Skeletal muscle tissue (tissue), 5 donors: ENCODE data around the gene TAAR5. TPM values are rescaled to one million over a fixed set of nuclear protein-coding genes. Genes with fewer than 3 reads are reported as not detected.

Source experiments
- H3K27ac ChIP-seq: one replicate; pipeline ENCODE4 v1.7.0; 2013; ENCODE audit warnings: mild to moderate bottlenecking, low read depth, low read length, inconsistent platforms
- H3K27me3 ChIP-seq, 3 donors: one replicate each; pipeline ENCODE4 v1.7.0; 2013; ENCODE audit warnings: low read length in 3 of 3; ENCODE audit not compliant: control insufficient read depth in 3 of 3, insufficient read depth in 3 of 3
- H3K36me3 ChIP-seq, 3 donors: one replicate each; pipeline ENCODE4 v1.7.0; 2013; ENCODE audit warnings: low read length in 3 of 3; ENCODE audit not compliant: control insufficient read depth in 3 of 3, insufficient read depth in 3 of 3
- H3K4me1 ChIP-seq, 3 donors: one replicate each; pipeline ENCODE4 v1.7.0; 2013; ENCODE audit warnings: low read length in 3 of 3, mild to moderate bottlenecking in 3 of 3; ENCODE audit not compliant: control insufficient read depth in 3 of 3, insufficient read depth in 3 of 3
- H3K4me3 ChIP-seq, 3 donors: one replicate each; pipeline ENCODE4 v1.7.0; 2013; ENCODE audit warnings: low read length in 3 of 3
- H3K9ac ChIP-seq, 3 donors: one replicate each; pipeline ENCODE4 v1.7.0; 2013; ENCODE audit warnings: low read length in 3 of 3, mild to moderate bottlenecking in 3 of 3, moderate library complexity in 2 of 3, low read depth in 1 of 3
- H3K9me3 ChIP-seq, 3 donors: one replicate each; pipeline ENCODE4 v1.7.0; 2013; ENCODE audit warnings: low read length in 3 of 3; ENCODE audit not compliant: control insufficient read depth in 3 of 3
- small RNA-seq: library from RNA; depleted of rRNA; stranded (forward); fragments of <200 nt; gene quantifications from one replicate; pipeline ENCODE3, GENCODE V24; 2014
- total RNA-seq: library from RNA; depleted of rRNA; stranded (reverse); fragments of >200 nt; gene quantifications from one replicate; pipeline ENCODE4 v1.2.3, GENCODE V29; 2014
- donor health status: Osteomylitis.

TAAR5 gene
- total RNA-seq, 1 donor from 2014 or later, result not detected

DNA sequence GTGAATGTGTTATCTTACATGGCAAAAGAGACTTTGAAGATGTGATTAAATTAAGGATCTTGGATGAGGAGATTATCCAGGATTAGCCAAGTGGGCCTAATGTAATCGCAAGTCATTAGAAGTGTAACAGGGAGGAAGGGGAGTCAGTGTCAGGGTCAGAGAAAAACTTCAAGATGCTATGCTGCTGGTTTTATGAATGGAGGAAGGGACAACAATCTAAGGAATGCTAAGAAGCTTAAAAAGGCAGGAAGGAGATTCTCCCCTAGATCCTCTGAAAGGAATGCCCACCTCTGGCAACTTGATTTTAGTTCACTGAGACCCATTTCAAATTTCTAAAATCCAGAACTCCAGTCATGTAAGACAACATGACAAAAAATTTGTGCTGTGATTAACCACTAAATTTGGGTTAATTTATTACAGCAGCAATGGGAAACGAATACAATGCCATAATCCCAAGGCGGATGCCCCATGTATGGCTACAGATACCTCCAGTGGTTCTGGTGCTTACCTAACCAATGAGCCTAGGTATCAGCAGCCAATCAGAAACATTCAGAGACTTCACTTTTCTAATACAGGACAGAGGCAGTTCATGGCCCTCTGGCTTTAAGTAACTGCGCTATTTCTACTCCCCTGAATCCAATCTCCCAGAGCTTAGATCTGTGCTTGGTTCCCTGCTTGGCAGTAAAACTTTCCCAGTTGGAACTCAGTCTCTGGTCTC, 40.6 kb downstream of the TAAR5 start:
- Histone ChIP-seq H3K9ac (no peak overlapping the region), H3K4me3 (no peak overlapping the region), H3K4me1 (no peaks in the 10 kb centered on the region), H3K27me3 (peaks cover 0 to 7% (median 5%) of the 10 kb centered on the region in 3 donors), H3K27ac (no peak overlapping the region), H3K9me3 (no peaks in the 10 kb centered on the region), H3K36me3 (no peaks in the 10 kb centered on the region)

DNA sequence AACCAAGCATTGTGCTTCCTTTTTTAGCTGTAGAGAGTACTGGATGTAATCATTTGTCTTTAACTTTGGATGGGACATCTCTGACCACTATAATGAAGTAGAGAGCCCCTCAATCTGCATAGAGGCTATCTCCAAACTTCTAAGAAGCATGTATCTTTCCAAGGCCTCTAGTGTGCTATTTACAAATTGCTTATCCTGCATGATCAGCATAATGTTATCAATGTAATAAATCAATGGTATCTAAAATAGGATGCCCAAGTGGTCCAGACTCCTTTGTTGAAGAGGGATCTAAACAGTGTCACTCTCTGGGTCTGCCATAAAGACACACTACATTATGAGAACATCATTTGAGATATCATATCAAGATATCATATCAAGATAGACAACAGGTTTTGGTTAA, 44.7 kb downstream of the TAAR5 start:
- Histone ChIP-seq H3K4me3 (no peak overlapping the region), H3K4me1 (no peaks in the 10 kb centered on the region), H3K36me3 (no peaks in the 10 kb centered on the region), H3K9me3 (no peaks in the 10 kb centered on the region), H3K27me3 (peaks cover 0 to 2% (median 0%) of the 10 kb centered on the region in 3 donors), H3K9ac (no peak overlapping the region), H3K27ac (no peak overlapping the region)

Small RNA genes within 50 kb of the gene (small RNA-seq; reads per million reads assigned to genes)
- gene TAAR7P, result not detected

Other genes with a start within 250 kb of the TAAR5 start
- gene MOXD1, start 188.3 kb downstream of the TAAR5 start, total RNA-seq, result 1.0 TPM
- gene STX7, start 76.6 kb downstream of the TAAR5 start, total RNA-seq, result 10.4 TPM
- gene TAAR9, start 51.5 kb downstream of the TAAR5 start, total RNA-seq, result not detected
- gene TAAR8, start 37.1 kb downstream of the TAAR5 start, total RNA-seq, result not detected
- gene TAAR6, start 19.4 kb downstream of the TAAR5 start, total RNA-seq, result not detected
- not detected for gene TAAR2, start 34.5 kb upstream of the TAAR5 start, total RNA-seq
- not detected for gene TAAR1, start 69.4 kb upstream of the TAAR5 start, total RNA-seq
- under 0.01 TPM for gene VNN1, start 124.3 kb upstream of the TAAR5 start, total RNA-seq
- gene VNN2, start 168.2 kb upstream of the TAAR5 start, total RNA-seq, result 8.4 TPM
- gene SLC18B1, start 208.9 kb upstream of the TAAR5 start, total RNA-seq, result 12.0 TPM
- gene RPS12, start 224.8 kb upstream of the TAAR5 start, total RNA-seq, result 1,506 TPM